BE2C (cell line): ENCODE data around the gene HOXD1.

Experiments
- DNase-seq: peaks from one replicate; pipeline ENCODE4 v3.0.0-alpha.2; 2020
- H3K27me3 ChIP-seq: fragments of 250-450 bp; sonication (Bioruptor Pico); 2 replicates; pipeline ENCODE4 v1.5.1; 2020; ENCODE audit warnings: mild to moderate bottlenecking
- H3K36me3 ChIP-seq: fragments of 250-450 bp; sonication (Bioruptor Pico); 2 replicates; pipeline ENCODE4 v1.5.1; 2020; ENCODE audit warnings: mild to moderate bottlenecking
- H3K4me1 ChIP-seq: fragments of 250-450 bp; sonication (Bioruptor Pico); 2 replicates; pipeline ENCODE4 v1.5.1; 2020
- H3K4me3 ChIP-seq: 2 replicates; pipeline ENCODE4 v1.5.1; 2011; ENCODE audit warnings: low read depth, low read length
- H3K9me3 ChIP-seq: fragments of 250-450 bp; sonication (Bioruptor Pico); 2 replicates; pipeline ENCODE4 v1.5.1; 2020
- TF ChIP-seq, protein P1 (sequence below): IDR thresholded peaks from 2 replicates; pipeline ENCODE4 v1.5.1; 2012; ENCODE audit warnings: mild to moderate bottlenecking, low read depth, low read length

HOXD1 gene

DNA sequence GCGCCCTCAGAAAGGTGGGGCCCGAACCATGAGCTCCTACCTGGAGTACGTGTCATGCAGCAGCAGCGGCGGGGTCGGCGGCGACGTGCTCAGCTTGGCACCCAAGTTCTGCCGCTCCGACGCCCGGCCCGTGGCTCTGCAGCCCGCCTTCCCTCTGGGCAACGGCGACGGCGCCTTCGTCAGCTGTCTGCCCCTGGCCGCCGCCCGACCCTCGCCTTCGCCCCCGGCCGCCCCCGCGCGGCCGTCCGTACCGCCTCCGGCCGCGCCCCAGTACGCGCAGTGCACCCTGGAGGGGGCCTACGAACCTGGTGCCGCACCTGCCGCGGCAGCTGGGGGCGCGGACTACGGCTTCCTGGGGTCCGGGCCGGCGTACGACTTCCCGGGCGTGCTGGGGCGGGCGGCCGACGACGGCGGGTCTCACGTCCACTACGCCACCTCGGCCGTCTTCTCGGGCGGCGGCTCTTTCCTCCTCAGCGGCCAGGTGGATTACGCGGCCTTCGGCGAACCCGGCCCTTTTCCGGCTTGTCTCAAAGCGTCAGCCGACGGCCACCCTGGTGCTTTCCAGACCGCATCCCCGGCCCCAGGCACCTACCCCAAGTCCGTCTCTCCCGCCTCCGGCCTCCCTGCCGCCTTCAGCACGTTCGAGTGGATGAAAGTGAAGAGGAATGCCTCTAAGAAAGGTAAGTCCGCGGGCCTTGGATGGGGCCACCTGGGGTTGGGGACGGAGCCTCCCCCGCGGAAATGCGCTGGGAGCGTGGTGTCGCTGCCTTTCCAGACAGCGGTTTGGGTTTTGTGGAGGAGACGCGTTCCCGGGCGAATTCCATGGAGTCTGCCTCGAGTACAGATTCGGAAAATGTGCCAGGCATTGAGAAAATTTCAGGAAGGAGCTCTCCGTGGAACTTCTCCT is 559 bp downstream of the HOXD1 start:
- Histone ChIP-seq H3K36me3 (no peaks in the 10 kb centered on the region), H3K27me3 (no peaks in the 10 kb centered on the region), H3K9me3 (no peaks in the 10 kb centered on the region), H3K4me1 (no peaks in the 10 kb centered on the region; the same call in 1 of the 2 replicates), H3K4me3 (peak overlapping the region; percentile 83)
- no peak for DNase-seq
- TF ChIP-seq, protein P1, sequence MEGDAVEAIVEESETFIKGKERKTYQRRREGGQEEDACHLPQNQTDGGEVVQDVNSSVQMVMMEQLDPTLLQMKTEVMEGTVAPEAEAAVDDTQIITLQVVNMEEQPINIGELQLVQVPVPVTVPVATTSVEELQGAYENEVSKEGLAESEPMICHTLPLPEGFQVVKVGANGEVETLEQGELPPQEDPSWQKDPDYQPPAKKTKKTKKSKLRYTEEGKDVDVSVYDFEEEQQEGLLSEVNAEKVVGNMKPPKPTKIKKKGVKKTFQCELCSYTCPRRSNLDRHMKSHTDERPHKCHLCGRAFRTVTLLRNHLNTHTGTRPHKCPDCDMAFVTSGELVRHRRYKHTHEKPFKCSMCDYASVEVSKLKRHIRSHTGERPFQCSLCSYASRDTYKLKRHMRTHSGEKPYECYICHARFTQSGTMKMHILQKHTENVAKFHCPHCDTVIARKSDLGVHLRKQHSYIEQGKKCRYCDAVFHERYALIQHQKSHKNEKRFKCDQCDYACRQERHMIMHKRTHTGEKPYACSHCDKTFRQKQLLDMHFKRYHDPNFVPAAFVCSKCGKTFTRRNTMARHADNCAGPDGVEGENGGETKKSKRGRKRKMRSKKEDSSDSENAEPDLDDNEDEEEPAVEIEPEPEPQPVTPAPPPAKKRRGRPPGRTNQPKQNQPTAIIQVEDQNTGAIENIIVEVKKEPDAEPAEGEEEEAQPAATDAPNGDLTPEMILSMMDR: no peak

- TF ChIP-seq, protein P1: no peak
- no peak for DNase-seq
Measured at GRCh38 chr2:176189681-176190641, 1.5 kb downstream of the HOXD1 start.

DNA sequence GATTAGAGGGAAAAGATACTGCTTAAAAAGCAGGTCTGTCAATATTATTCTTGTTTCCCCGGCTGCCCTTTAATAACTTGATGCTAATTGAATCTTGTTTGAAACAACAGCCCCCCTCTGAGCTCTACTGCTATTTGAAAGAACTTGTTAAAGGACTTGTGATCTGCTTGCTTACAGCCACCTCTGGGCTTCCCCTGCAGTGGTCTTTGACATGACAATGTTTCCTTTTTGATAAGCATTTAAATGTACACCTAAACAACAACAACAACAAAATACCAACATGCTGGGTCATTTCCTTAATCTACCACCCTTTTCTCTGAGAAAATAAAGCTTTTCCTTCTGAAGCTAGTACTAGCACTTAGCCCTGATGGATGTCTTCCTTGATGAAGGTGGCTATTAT is 3.9 kb downstream of the HOXD1 start:
- Histone ChIP-seq H3K4me1 (no peaks in the 10 kb centered on the region), H3K9me3 (no peaks in the 10 kb centered on the region), H3K27me3 (no peaks in the 10 kb centered on the region), H3K4me3 (no peak overlapping the region), H3K36me3 (no peaks in the 10 kb centered on the region)
- TF ChIP-seq, protein P1: no peak
- no peak for DNase-seq

More at GRCh38 chr2:176189681-176190641, 1.5 kb downstream of the HOXD1 start:
- Histone ChIP-seq H3K36me3 (no peaks in the 10 kb centered on the region), H3K27me3 (no peaks in the 10 kb centered on the region), H3K9me3 (no peaks in the 10 kb centered on the region), H3K4me3 (no peak overlapping the region), H3K4me1 (no peaks in the 10 kb centered on the region; the same call in 1 of the 2 replicates)

DNA sequence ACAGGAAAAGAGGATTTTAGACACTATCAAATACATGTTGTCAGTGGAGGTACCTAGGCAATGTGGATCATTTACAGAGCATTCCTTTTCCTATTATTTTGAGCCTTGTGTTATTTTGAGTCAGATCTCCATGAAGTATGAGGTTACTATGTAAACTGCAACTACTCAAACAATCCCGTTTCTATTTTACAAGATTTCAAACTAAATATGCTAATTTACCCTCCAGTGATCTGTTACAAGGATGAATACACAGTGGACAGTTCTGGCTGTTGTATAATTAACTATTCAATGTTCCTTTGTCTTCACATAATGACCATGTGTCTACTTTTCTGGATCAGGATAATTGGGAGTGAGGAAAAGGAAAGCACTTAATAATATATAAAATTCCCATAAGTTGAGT is 4.6 kb downstream of the HOXD1 start:
- Histone ChIP-seq H3K36me3 (no peaks in the 10 kb centered on the region), H3K27me3 (no peaks in the 10 kb centered on the region), H3K4me1 (no peaks in the 10 kb centered on the region), H3K9me3 (no peaks in the 10 kb centered on the region), H3K4me3 (no peak overlapping the region)
- DNase-seq: no peak
- TF ChIP-seq, protein P1: no peak

- Histone ChIP-seq H3K4me1 (no peaks in the 10 kb centered on the region), H3K4me3 (no peak overlapping the region), H3K27me3 (no peaks in the 10 kb centered on the region), H3K9me3 (no peaks in the 10 kb centered on the region), H3K36me3 (no peaks in the 10 kb centered on the region)
- DNase-seq: no peak
- TF ChIP-seq, protein P1: no peak
Measured at GRCh38 chr2:176199902-176200301, 11.4 kb downstream of the HOXD1 start.
